ENCODE measurements around the gene RIPOR2. TPM values are rescaled to one million over a fixed set of nuclear protein-coding genes. Genes with fewer than 3 reads are reported as not detected.

Gene RIPOR2
- polyA plus RNA-seq, 4 donors = 1.0 to 3.1 (median 1.7) TPM

DNA sequence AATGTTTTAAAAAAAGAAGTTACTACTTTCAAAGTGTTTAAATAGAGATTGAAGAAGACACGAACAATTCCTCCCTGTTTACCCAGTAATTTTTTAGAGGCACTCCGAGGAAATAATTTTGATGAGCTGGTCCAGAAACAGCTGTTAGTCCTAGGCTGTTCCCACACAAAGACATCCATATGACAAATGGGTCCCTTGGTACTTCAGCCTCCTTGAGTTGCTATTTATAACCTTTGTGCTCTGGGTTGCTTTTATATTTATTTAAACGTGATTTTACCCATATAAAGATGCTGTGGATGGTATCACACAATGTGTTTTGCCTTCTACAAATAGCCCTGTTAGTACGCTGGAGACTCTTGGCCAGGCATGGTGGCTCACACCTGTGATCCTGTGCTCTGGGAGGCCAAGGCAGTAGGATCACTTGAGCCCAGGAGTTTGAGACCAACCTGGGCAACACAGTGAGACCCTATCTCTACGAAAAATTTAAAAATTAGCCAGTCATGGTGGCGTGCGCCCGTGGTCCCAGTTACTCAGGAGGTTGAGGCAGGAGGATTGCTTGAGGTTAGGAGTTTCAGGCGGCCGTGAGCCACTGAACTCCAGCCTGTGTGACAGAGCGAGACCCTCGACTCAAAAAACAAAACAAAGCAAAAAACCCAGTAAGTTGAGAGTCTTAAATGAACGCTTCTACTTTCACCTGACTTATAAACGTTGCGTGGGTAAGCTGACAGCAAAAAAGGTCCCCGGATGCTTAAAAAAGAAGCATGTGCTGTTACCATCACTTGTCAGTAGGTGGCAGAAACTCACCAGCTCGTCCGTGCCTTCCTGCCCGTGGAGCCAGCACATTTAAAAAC is 80.1 kb downstream of the RIPOR2 start:
- H3K9me3 ChIP-seq (ENCODE audit: control insufficient read depth in 2 of 2, insufficient read depth in 1 of 2, low read depth in 1 of 2, low read length in 1 of 2) = no peaks in the 10 kb centered on the region
- DNase-seq (peak; percentile 60 to 72), FAIRE-seq (no peak)
- H3K27ac ChIP-seq (ENCODE audit: low read depth in 1 of 3, low read length in 2 of 3) = no peak overlapping the region
- no peaks in the 10 kb centered on the region for H3K36me3 ChIP-seq (ENCODE audit: control insufficient read depth in 3 of 3, insufficient read depth in 2 of 3, low read depth in 1 of 3, low read length in 3 of 3)
- WGBS, 3 donors = 32 to 37% (median 33%) methylated on average over 19 of the region's 19 CpGs
- no peaks in the 10 kb centered on the region for H3K27me3 ChIP-seq (ENCODE audit: control insufficient read depth in 3 of 3, insufficient read depth in 3 of 3, low read length in 3 of 3)
- H3K4me3 ChIP-seq (ENCODE audit: low read depth in 1 of 3, low read length in 3 of 3) = no peak overlapping the region
- no peaks in the 10 kb centered on the region for H3K4me1 ChIP-seq (ENCODE audit: control insufficient read depth in 3 of 3, insufficient read depth in 2 of 3, low read depth in 1 of 3, low read length in 2 of 3)

DNA sequence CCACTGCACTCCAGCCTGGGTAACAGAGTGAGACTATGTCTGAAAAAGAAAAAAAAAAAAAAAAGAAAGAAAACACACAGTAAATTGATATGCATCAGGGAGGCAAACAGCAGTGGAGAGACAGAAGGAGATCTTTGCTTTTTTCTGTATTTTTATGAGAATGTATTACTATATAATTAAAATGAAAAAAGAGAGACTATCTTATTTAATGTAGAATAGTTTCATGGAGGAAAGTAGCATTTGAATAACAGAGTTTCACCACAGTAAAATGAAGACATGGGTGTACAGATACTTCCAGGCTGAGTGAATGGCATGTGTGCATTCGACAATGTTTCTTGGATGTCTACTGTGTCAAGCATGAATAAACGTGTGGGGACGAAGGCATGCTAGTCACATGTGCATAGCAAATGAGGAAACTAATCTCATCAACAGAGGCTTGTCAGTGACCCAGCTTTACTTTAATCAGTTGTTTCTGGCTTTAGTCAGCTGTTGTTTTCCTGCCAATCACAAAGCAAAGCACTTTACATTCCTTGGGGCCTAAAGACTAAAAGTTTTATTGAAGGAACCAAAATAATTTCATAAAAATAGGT is 81.6 kb downstream of the RIPOR2 start:
- FAIRE-seq (no peak), DNase-seq (no peak)
- no peaks in the 10 kb centered on the region for H3K4me1 ChIP-seq (ENCODE audit: control insufficient read depth in 3 of 3, insufficient read depth in 2 of 3, low read depth in 1 of 3, low read length in 2 of 3)
- no peak overlapping the region for H3K27ac ChIP-seq (ENCODE audit: low read depth in 1 of 3, low read length in 2 of 3)
- no peaks in the 10 kb centered on the region for H3K27me3 ChIP-seq (ENCODE audit: control insufficient read depth in 3 of 3, insufficient read depth in 3 of 3, low read length in 3 of 3)
- WGBS, 3 donors = 51 to 71% (median 68%) methylated on average over 3 of the region's 3 CpGs
- H3K9me3 ChIP-seq (ENCODE audit: control insufficient read depth in 2 of 2, insufficient read depth in 1 of 2, low read depth in 1 of 2, low read length in 1 of 2) = no peaks in the 10 kb centered on the region
- no peak overlapping the region for H3K4me3 ChIP-seq (ENCODE audit: low read depth in 1 of 3, low read length in 3 of 3)
- H3K36me3 ChIP-seq (ENCODE audit: control insufficient read depth in 3 of 3, insufficient read depth in 2 of 3, low read depth in 1 of 3, low read length in 3 of 3) = no peaks in the 10 kb centered on the region

DNA sequence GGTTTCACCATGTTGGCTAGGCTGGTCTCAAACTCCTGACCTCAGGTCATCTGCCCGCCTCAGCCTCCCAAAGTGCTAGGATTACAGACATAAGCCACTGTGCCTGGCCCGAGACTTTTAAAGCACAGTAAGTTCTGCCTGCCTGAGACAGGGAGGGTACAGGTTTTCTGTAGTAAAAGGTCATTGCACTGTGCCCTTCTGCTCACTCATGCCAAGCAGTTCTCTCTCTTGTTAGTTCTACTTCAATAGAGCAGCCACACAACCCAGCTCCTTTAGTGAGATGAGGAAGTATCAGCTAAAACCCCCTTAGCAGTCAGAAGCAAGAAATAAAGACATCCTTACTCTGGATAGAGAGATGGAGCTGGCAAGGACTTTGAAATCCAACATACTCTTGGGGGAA is 84.7 kb downstream of the RIPOR2 start:
- Histone ChIP-seq H3K9me3 (ENCODE audit: control insufficient read depth in 2 of 2, insufficient read depth in 1 of 2, low read depth in 1 of 2, low read length in 1 of 2) (no peaks in the 10 kb centered on the region), H3K27ac (ENCODE audit: low read depth in 1 of 3, low read length in 2 of 3) (no peak overlapping the region), H3K36me3 (ENCODE audit: control insufficient read depth in 3 of 3, insufficient read depth in 2 of 3, low read depth in 1 of 3, low read length in 3 of 3) (peaks cover 0 to 2% (median 0%) of the 10 kb centered on the region in 3 donors), H3K4me3 (ENCODE audit: low read depth in 1 of 3, low read length in 3 of 3) (no peak overlapping the region), H3K4me1 (ENCODE audit: control insufficient read depth in 3 of 3, insufficient read depth in 2 of 3, low read depth in 1 of 3, low read length in 2 of 3) (no peaks in the 10 kb centered on the region), H3K27me3 (ENCODE audit: control insufficient read depth in 3 of 3, insufficient read depth in 3 of 3, low read length in 3 of 3) (no peaks in the 10 kb centered on the region)
- 92 to 96% (median 95%) methylated on average over 2 of the region's 2 CpGs for WGBS, 3 donors
- FAIRE-seq (no peak), DNase-seq (no peak)

DNA sequence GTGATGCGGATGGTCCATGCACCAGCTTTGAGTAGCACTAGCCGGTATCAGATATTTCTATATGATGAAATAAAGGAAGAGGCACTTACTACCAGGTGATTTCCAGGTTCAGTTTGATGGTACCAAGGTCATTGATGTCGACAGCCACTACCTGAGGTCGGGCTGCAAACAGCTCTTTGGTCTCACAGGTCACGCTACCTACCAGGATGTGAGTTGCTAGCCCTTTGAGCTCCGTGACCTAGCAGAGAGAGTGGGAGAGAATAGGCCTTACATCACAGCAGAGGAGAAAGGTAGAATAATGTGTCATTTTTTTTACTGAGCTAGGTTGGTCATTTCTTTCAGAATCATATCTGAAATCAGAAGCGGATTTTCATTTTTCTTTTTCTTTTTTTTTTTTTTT is 86.0 kb downstream of the RIPOR2 start:
- no peaks in the 10 kb centered on the region for H3K27me3 ChIP-seq (ENCODE audit: control insufficient read depth in 3 of 3, insufficient read depth in 3 of 3, low read length in 3 of 3)
- H3K9me3 ChIP-seq (ENCODE audit: control insufficient read depth in 2 of 2, insufficient read depth in 1 of 2, low read depth in 1 of 2, low read length in 1 of 2) = no peaks in the 10 kb centered on the region
- no peak overlapping the region for H3K27ac ChIP-seq (ENCODE audit: low read depth in 1 of 3, low read length in 2 of 3)
- FAIRE-seq (no peak), DNase-seq (no peak)
- peaks cover 0 to 2% (median 0%) of the 10 kb centered on the region in 3 donors for H3K36me3 ChIP-seq (ENCODE audit: control insufficient read depth in 3 of 3, insufficient read depth in 2 of 3, low read depth in 1 of 3, low read length in 3 of 3)
- no peaks in the 10 kb centered on the region for H3K4me1 ChIP-seq (ENCODE audit: control insufficient read depth in 3 of 3, insufficient read depth in 2 of 3, low read depth in 1 of 3, low read length in 2 of 3)
- no peak overlapping the region for H3K4me3 ChIP-seq (ENCODE audit: low read depth in 1 of 3, low read length in 3 of 3)
- WGBS, 3 donors = 67 to 88% (median 84%) methylated on average over 7 of the region's 7 CpGs

DNA sequence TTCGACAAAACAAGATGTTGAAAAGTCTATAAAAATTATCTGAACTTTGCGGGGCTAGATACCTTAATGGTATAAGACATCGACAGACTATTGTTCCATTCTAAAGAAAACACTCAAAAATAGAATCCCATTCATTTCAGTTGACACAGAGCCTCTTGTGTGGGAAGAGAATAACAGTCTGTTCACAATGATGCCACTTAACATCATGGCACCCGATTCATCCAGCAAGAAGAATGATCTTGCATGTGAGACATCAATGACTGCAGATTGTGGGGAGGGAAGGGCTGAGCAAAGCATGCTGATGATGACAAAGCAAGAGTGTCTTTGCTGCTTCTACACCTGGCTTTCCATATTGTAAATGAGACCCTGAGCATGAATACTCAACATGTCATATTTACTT is 87.3 kb downstream of the RIPOR2 start:
- no peak for DNase-seq
- no peak for FAIRE-seq
- no peaks in the 10 kb centered on the region for H3K27me3 ChIP-seq (ENCODE audit: control insufficient read depth in 3 of 3, insufficient read depth in 3 of 3, low read length in 3 of 3)
- H3K36me3 ChIP-seq (ENCODE audit: control insufficient read depth in 3 of 3, insufficient read depth in 2 of 3, low read depth in 1 of 3, low read length in 3 of 3) = peaks cover 0 to 2% (median 0%) of the 10 kb centered on the region in 3 donors
- H3K9me3 ChIP-seq (ENCODE audit: control insufficient read depth in 2 of 2, insufficient read depth in 1 of 2, low read depth in 1 of 2, low read length in 1 of 2) = no peaks in the 10 kb centered on the region
- H3K4me1 ChIP-seq (ENCODE audit: control insufficient read depth in 3 of 3, insufficient read depth in 2 of 3, low read depth in 1 of 3, low read length in 2 of 3) = no peaks in the 10 kb centered on the region
- H3K4me3 ChIP-seq (ENCODE audit: low read depth in 1 of 3, low read length in 3 of 3) = no peak overlapping the region
- no peak overlapping the region for H3K27ac ChIP-seq (ENCODE audit: low read depth in 1 of 3, low read length in 2 of 3)
- WGBS, 3 donors = 91% methylated on average over 4 of the region's 4 CpGs

DNA sequence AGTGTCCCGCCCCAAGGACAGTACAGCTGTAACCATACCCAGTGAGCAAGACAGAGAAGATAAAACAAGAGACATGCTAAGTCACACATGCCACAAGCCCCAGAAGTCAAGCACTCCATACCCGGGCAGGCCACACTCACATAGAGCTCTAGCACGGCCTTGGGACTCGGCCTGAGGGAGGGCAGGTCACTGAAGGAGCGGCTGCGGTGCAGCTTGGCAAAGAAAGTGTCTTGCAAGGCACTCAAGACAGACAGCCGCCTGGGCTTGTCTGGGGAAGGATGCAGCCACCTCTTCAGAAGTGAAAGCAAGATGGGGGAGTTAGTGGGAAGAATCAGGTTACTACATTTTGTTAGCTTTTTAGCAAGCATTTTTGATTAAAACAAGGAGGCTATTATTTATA is 88.4 kb downstream of the RIPOR2 start:
- H3K9me3 ChIP-seq (ENCODE audit: control insufficient read depth in 2 of 2, insufficient read depth in 1 of 2, low read depth in 1 of 2, low read length in 1 of 2) = no peaks in the 10 kb centered on the region
- 73 to 90% (median 79%) methylated on average over 7 of the region's 7 CpGs for WGBS, 3 donors
- no peak for FAIRE-seq
- no peak overlapping the region for H3K27ac ChIP-seq (ENCODE audit: low read depth in 1 of 3, low read length in 2 of 3)
- H3K27me3 ChIP-seq (ENCODE audit: control insufficient read depth in 3 of 3, insufficient read depth in 3 of 3, low read length in 3 of 3) = no peaks in the 10 kb centered on the region
- peaks cover 0 to 2% (median 0%) of the 10 kb centered on the region in 3 donors for H3K36me3 ChIP-seq (ENCODE audit: control insufficient read depth in 3 of 3, insufficient read depth in 2 of 3, low read depth in 1 of 3, low read length in 3 of 3)
- no peaks in the 10 kb centered on the region for H3K4me1 ChIP-seq (ENCODE audit: control insufficient read depth in 3 of 3, insufficient read depth in 2 of 3, low read depth in 1 of 3, low read length in 2 of 3)
- H3K4me3 ChIP-seq (ENCODE audit: low read depth in 1 of 3, low read length in 3 of 3) = no peak overlapping the region
- no peak for DNase-seq

DNA sequence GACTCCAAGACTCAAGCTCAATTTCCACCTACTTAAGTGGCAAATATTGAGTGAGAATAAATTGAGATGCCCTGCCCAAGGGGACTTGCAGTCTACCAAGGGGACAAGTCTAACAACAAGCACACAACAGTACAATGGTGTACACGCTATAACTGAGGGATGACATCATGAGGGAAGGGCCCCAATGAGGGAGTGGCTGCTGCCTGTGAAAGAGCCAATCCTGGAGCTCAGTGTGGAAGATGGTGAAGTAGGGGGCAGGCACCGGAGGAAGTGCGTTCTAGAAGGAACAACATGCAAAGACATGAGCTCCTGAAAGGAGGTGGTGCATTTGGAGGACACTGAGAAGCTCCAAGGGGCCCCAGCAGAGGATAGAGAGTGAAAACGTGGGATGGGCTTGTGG is 90.2 kb downstream of the RIPOR2 start:
- H3K4me3 ChIP-seq (ENCODE audit: low read depth in 1 of 3, low read length in 3 of 3) = no peak overlapping the region
- no peak overlapping the region for H3K27ac ChIP-seq (ENCODE audit: low read depth in 1 of 3, low read length in 2 of 3)
- WGBS, 3 donors = 78 to 89% (median 83%) methylated on average over 4 of the region's 4 CpGs
- H3K9me3 ChIP-seq (ENCODE audit: control insufficient read depth in 2 of 2, insufficient read depth in 1 of 2, low read depth in 1 of 2, low read length in 1 of 2) = no peaks in the 10 kb centered on the region
- no peak for DNase-seq
- FAIRE-seq = no peak
- H3K36me3 ChIP-seq (ENCODE audit: control insufficient read depth in 3 of 3, insufficient read depth in 2 of 3, low read depth in 1 of 3, low read length in 3 of 3) = peaks cover 0 to 2% (median 0%) of the 10 kb centered on the region in 3 donors
- no peaks in the 10 kb centered on the region for H3K4me1 ChIP-seq (ENCODE audit: control insufficient read depth in 3 of 3, insufficient read depth in 2 of 3, low read depth in 1 of 3, low read length in 2 of 3)
- no peaks in the 10 kb centered on the region for H3K27me3 ChIP-seq (ENCODE audit: control insufficient read depth in 3 of 3, insufficient read depth in 3 of 3, low read length in 3 of 3)

DNA sequence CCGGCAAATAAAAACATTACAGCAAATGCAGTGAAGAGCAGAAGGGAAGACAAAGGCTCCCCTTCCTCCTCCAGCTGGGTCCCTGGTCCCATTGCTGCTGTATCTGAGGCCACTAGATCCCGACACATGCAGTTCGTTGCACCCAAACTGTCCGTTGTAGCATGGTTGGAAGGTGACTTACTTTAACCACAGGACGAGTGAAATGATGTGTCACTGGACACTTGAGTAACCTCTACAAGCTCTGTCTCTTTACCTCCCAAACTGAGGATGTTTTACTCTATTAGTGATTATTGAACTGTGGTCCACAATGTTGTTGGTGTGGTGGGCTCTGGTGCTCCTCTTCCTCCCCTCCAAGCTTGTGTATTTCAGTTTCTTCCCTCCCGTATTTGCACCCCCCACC is 90.9 kb downstream of the RIPOR2 start:
- Histone ChIP-seq H3K9me3 (ENCODE audit: control insufficient read depth in 2 of 2, insufficient read depth in 1 of 2, low read depth in 1 of 2, low read length in 1 of 2) (no peaks in the 10 kb centered on the region), H3K27me3 (ENCODE audit: control insufficient read depth in 3 of 3, insufficient read depth in 3 of 3, low read length in 3 of 3) (no peaks in the 10 kb centered on the region), H3K4me3 (ENCODE audit: low read depth in 1 of 3, low read length in 3 of 3) (no peak overlapping the region), H3K27ac (ENCODE audit: low read depth in 1 of 3, low read length in 2 of 3) (no peak overlapping the region), H3K36me3 (ENCODE audit: control insufficient read depth in 3 of 3, insufficient read depth in 2 of 3, low read depth in 1 of 3, low read length in 3 of 3) (peaks cover 0 to 2% (median 0%) of the 10 kb centered on the region in 3 donors), H3K4me1 (ENCODE audit: control insufficient read depth in 3 of 3, insufficient read depth in 2 of 3, low read depth in 1 of 3, low read length in 2 of 3) (no peaks in the 10 kb centered on the region)
- WGBS, 3 donors = 85 to 93% (median 90%) methylated on average over 6 of the region's 6 CpGs
- DNase-seq = no peak
- FAIRE-seq = no peak
